NCI-H2196 (cell line): ENCODE measurements around the gene PCSK9.

Experiments used
- DNase-seq: peaks from one replicate; lab custom pipeline; 2025; ENCODE audit not compliant: unreplicated experiment; lab: John Stamatoyannopoulos, UW

Gene PCSK9

DNA sequence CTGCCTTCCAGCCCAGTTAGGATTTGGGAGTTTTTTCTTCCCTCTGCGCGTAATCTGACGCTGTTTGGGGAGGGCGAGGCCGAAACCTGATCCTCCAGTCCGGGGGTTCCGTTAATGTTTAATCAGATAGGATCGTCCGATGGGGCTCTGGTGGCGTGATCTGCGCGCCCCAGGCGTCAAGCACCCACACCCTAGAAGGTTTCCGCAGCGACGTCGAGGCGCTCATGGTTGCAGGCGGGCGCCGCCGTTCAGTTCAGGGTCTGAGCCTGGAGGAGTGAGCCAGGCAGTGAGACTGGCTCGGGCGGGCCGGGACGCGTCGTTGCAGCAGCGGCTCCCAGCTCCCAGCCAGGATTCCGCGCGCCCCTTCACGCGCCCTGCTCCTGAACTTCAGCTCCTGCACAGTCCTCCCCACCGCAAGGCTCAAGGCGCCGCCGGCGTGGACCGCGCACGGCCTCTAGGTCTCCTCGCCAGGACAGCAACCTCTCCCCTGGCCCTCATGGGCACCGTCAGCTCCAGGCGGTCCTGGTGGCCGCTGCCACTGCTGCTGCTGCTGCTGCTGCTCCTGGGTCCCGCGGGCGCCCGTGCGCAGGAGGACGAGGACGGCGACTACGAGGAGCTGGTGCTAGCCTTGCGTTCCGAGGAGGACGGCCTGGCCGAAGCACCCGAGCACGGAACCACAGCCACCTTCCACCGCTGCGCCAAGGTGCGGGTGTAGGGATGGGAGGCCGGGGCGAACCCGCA, at the start of gene PCSK9:
Gene PCSK9, plus strand, starts transcription at position 207 of the 741 bp plus-strand sequence. Its CDS starts 290 bp downstream, at position 497.
- no peak for DNase-seq

DNA sequence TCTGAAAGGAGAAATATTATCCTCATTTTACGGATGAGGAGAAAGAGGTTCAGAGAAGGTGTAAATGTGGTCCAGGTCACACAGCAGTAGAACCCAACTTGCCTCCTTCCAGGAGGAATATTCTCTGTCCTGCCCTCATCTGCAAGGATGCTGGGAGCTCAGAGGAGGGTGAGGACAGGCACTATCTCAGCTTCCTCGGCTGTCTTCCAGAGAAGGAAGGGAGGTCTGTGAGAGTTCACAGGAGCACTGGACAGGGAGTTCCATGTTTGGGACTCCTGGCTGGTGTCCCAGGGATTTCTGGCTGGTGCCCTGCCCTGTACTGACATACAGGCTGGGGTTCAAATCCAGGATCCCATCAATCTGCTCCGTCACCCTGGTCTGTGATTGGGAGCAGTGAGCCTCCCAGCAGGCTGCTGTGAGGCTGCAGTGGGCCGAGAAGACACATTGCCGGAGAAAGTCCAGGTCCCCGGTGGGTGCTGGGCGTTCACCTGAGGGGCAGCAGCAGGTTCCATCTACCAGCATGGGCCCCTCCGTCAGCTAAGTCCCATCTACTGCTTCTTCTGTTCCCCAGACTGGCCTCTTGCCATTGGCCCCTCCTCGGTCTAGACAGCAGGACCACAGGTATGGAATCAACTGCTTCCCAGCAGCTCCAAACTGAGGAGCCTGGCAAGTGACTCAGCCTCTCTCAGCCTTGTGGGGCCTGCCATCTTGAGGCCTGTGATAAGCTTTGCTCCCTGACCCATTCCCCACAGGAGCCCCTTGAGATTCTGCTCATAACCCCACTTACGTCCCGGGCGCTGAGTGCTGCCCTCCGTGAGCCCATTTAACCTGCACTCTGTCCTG, 49.2 kb upstream of the PCSK9 start:
- no peak for DNase-seq

DNA sequence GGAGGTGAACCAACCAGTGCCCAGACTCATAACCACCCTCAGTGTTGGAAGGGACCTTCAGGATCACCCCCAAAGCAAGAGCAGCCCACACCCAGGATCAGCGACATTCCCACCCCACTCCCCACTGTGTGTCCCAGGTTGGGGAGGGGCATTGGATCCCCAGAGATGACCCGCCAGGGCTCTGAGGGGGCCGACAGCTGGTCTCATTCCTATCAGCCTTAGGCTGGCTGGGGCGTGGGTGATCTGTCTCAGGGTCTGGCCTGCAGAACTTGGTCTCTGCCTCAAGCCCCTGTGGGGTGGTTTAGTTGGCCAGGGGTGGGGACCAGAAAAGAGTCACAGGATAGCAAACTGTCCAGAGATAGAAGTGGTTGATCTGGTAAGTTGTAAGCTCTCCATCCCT, 48.4 kb upstream of the PCSK9 start:
- DNase-seq, result no peak

DNA sequence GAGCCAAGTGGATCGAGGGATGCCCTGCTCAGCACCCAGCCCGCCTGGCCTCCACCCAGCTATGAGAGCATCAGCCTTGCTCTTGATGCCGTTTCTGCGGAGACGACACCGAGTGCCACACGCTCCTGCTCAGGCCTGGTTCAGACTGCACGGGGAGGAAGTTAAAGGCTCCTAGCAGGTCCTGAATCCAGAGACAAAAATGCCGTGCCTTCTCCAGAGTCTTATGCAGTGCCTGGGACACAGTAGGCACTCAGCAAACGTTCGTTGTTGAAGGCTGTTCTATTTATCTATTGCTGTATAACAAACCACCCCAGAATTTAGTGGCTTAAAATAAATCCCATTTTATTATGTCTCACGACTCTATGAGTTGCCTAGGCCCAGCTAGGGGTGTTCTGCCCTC, 47.4 kb upstream of the PCSK9 start:
- no peak for DNase-seq

DNA sequence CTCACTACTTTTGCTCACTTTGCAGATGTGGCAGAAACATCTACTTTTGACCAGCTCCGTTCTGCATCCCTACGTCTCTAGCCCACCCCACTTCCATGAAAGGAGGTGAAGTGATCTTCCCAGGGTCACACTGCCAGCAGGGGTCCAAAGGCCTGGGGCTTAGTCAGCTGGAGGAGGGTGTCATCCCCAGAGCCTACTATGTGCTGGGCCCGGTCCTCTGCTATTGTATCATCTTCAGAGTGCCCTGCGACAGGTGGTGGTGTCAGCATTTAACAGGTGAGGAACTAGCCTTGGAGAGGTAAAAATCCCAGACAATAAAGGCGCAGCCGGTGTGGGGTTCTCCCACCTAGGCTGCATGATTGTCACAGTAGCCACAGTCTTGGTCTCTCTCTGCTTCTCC, 46.2 kb upstream of the PCSK9 start:
- no peak for DNase-seq

DNA sequence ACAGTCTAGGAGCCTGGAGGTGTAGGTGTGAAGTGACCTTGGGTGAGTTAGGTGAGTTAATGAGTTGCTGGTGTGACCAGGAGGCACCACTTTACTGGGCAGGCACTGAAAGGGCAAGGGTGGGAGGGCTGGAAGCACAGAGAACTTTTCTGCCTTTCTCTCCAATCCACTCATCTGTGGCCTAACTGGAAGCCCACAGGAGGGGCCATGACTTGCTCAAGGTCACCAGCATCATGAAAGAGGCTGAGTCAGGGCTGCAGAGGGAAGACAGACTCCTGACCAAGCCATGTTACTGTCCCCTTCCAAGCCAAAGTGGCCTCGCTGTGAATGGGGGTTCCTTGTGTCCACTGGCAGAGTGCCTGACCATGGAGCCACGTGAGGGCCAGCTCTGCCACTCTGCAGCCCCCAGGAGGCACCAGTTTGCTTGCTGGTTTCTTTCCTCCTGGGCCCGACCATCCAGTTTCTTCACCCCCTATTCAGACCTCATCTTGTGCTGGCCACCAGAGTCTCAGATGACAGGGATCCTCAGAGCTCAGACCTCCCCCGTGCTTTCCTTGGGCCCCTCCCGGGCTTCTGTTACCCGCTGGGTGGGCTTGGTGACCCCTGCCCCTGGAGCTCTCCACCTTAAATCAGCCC, 44.9 kb upstream of the PCSK9 start:
- no peak for DNase-seq

DNA sequence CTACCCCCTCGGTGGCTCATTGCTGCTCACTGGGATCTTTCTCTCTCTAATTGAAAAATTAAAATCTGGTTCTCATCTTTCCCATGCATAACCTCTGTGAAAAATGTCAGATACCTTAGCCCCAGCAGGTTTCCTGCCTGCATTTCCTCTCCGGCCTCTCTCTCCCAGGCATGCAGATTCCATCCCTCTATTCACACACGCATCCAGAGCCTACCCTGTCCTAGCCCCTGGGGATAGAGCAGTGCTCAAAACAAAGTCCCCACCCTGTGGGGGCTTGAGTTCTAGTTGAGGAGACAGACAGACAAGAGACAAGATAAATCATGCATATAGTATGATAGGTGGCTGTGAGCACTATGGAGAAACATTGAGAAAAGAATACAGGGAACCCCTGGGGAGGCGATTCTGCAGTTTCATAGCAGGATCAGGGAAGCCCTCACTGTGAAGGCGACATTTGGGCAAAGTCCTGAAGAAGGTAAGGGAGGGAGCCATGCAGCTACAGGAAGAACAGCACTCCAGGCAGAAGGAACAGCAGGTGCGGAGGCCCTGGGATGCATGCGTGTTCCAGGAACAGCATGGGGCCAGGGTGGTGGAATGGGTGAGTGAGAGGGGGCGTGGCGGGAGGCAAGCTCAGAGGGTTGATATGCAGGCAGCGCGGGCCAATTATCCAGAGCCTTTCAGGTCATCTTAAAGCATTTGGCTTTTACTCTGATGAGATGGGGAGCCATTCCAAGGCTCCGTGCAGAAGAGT, 44.2 kb upstream of the PCSK9 start:
- DNase-seq, result no peak

DNA sequence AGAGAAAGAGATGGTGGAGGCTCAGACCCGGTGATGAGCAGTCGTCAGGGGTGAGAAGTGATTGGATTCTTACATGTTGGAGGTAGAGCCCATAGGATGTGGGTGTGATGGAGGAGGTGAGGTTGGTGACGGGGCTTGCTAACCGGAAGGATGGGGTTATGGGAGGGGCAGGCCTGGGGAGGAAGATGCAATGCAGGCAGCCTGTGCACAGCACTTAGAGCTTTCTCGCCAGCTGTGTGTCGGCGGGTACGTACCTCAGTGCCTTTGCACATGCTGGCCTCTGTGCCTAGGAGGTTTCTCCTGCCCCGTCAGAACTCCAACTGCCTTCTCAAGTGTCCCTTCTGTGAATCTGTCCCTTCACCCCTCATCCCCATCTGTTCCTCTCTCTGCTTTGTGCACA, 43.5 kb upstream of the PCSK9 start:
- DNase-seq, result no peak

DNA sequence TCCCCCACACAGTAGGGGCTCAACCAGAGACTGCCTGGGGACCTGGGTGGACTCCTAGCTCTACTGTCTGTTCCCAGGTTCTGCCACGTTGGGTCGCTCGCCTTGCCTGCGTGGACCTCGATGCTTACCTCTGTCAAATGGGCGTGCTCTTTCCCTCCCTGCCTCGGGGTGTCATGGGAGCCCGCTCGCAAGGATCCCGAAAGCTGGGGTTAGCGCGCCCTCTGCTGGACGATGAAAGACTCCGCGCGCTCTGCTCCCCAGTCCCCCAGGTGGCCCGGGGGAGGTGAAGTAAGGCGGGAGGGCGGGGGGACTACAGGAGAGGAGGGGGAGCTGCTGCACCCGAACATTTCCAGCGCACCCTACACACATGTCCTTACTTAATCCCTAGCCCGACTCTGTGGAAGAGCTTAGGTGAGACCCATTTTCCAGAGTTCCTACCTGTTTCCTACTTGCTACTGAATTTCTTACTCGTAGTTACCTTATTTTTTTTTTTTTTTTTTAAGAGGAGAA, 42.9 kb upstream of the PCSK9 start:
- peak; percentile 62 for DNase-seq

DNA sequence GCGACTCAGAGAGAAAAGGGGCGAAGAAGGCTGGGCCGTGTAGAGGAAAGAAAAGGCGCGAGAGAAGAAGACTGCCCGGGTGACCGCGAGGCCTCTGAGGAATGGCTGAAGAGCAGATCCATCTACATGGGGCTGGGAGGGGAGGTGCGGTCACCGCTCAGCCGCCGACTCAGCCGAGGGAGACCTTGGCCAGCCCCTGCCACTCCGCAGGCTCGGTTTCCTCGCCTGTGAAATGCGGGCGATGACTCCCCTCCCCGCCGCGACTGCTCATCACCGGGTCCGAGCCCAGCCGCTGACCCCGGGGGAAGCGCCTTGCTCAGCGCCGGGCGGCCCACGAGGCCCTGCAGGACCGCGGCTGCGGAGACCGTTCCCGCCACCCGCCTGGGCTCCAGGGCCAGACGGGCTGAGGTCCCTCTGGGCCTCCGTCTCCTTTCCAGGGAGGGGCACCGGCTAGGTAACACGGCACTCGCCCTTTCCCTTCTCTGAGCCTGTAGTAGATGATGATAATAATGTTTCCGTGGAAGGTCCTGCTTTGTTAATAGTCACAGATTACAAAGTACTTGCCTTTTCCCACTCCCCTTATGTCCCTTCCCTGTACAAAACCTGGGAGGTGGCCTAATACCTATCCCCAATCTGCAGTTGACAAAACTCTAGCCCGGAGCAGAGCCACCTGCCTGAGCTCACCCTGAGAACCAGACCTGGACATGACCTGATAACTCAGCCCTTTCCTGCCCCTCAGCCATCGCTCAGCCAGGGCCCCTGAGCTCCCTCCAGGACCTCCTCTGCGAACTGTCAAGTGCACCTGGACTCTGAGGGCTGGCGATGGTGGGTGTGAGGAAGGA, 42.3 kb upstream of the PCSK9 start:
- no peak for DNase-seq

DNA sequence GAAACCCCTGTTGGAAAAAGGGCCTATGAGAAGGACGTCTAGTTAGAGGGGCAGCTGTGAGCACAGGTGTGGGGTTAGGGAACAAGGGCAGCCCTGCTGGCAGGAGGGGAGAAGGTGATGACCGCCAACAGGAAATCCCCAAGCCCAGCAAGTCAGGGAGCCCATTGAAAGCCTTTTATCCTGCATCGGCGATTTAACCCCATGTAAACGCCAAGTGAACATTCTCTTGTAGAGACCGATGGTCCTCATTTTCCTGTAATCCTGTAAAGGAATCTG, 41.7 kb upstream of the PCSK9 start:
- no peak for DNase-seq

DNA sequence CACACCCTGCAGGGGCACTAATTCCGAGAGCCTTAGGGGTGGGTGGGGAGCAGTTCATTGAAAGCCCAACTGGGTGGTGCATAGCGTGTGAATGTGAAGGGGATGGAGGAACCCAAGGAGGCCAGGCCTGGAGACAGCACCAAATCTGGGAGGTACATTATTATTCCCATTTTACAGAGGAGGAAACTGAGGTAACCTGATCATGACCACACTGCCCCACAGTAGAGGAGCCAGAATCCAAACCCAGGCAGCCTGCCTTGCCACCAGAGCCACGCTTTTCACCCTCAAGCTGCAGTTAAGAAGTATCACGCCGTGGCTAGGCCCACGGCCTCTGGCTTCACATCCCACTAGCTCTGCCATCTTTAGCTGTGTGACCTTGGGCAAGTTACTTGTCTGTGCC, 41.2 kb upstream of the PCSK9 start:
- no peak for DNase-seq

DNA sequence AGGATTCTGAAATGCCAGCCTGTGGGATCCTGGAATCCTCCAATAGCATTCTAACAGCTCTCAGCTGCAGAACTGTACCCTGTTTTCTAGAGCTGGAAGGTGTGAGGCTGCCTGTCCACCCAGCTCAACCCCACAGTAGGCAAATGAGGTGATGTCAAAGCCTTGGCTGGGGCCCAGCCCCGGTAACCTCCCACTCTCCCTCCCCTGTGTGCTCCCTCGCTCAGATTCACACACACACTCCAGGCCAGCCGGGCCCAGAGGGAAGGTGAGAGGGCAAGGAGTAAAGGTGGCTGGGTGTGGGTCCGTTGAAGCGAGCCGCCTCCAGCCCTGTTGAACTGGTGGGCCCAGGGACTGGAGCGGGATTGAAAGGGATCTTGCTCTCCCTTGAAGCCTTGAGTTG, 40.7 kb upstream of the PCSK9 start, which contains the start of gene BSND:
Gene BSND, plus strand, starts transcription at position 257 of the 400 bp plus-strand sequence. CDS start 254 bp downstream, outside the sequence.
- DNase-seq, result peak; percentile 46

DNA sequence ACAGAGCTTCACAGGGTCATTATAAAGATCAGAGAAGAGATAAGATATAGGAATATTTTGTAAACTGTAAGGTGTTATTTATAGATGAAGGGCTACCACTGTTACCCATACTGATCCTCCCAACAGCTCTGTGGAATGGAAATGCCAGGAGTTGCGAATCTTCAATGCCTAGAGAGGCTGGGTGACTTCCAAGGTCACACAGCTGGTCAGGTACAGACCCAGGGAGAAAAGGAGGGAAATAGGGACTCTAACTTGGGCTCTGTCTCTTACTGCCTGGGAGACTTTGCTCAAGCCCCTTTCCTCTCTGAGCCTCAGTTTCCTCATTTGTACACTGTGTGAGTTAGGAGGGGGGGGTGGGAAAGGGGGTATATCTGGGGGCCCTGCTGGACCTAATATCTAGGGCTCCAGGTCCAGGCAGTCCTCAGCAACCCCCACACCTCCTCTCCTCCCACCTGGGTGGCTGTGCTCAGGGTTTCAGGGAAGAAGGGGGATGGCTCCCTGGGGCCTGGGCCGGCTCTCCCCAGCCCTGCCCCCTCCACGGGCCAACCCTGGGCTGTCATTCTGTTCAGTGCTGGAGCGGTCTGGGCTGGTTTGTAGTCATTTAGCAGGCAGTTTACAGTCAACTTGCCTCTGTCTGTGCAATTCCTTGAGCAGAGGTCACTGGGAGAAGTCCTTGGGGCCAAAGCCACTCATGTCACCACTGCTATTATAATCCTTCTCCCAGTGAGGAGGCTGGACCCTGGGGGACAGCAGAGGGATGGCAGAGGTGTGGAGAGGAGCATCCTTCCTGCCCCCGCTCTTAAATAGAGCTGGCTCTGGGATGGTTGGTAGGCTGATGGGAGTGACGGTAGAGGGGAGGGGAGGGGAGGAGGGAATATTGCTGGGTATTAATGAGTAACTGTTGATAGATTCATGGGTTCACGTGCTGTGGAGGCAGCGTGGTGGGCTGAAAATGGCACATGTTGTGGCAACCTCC, 39.0 kb upstream of the PCSK9 start:
- DNase-seq, result no peak

DNA sequence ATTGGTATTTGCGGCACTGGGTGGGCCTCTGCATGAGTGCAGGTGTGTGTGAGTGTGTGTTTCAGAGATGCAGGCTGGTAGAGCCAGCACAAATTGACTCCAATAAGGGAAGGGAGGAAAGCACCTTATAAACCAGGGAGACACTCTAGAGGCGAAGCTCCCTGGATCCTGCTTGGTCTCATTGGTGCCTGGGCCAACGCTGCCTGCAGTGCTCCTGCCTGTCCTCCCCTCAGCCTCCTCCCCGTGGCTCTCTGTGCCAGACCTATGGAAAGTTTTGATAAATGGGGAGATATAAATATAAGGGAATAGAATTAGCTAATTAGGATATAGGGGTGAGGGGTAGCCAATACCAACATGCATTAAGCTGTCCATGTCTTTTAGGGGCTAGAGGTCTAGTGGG, 38.0 kb upstream of the PCSK9 start:
- DNase-seq, result no peak

DNA sequence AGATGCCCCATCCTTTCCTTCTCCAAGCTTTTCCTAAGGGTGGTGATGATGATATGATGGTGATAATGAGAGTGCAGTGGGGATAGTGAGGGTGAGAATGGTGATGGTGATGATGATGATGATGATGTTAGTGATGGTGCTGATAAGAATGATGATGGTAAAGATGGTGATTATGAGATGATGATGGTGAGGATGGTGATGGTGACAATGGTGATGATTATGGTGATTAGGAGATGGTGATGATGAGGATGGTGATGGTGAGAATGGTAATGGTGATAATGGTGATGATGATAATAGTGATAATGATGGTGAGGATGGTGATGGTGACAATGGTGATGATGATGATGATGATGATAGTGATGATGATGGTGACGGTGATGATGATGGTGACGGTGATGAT, 36.7 kb upstream of the PCSK9 start:
- no peak for DNase-seq

DNA sequence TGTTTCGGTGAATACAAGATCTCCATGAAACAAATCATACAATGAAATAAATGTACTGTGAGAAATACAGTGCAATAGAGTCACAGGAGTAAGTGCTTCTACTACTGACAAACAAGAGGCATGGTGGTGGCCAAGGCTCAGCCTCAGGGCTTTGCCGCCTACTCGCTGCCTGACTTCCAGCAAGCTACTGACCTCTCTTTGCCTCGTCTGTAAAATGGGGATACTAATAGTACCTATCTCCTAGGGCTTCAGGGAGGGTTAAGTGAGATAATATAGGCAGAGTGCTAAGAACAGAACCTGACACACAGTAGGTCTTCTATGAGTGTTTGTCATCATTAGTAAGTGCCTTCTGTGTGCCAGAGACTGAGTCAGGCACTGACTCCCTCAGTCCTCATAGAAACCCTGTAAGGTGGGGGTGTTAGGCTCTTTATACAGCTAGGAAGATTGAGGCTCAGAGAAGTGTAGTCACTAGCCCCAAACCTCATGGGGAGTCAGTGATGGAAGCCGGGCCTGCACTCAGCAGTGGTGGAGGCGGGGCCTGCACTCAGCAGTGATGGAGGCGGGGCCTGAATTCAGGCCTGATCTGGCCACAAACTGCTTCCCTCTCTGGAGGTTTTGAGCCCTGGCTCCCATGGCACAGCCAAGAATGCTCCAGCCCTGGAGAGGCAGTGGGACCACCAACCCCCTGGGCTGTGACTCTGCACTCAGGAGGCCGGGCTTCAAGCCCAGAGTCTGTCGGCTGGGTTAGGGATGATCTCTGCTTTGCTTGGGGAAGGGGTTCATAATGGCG, 33.8 kb upstream of the PCSK9 start:
- no peak for DNase-seq

DNA sequence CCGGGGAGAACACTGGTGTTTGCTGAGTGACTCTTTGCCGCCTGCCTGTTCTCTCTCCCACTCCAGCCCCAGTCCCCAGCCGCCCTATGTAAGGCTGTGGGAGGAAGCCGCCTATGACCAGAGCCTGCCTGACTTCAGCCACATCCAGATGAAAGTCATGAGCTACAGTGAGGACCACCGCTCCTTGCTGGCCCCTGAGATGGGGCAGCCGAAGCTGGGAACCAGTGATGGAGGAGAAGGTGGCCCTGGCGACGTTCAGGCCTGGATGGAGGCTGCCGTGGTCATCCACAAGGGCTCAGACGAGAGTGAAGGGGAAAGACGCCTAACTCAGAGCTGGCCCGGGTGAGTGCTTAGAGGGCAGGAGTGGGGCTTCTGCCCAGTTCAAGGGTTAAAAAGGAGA, 32.4 kb upstream of the PCSK9 start:
- DNase-seq, result no peak
